Renal cortical epithelial cell (primary cell): ENCODE data around the gene TRAFD1. TPM values are rescaled to one million over a fixed set of nuclear protein-coding genes. Genes with fewer than 3 reads are reported as not detected.
A peak's percentile ranks its signal among the peaks of the same experiment; 100 is the strongest.
"Not testable (repeated sequence)": the region's sequence is repeated elsewhere in the genome, so short reads cannot be mapped to it uniquely, and the experiment has no call there.

ENCODE experiments used
- DNase-seq: peaks from one replicate; pipeline ENCODE4 v3.0.0-alpha.2; 2011; ENCODE audit warnings: low read depth
- total RNA-seq: library from RNA; depleted of rRNA; stranded (reverse); fragments of >200 nt; gene quantifications from 2 replicates; pipeline ENCODE4 v1.2.3, GENCODE V29; 2014

TRAFD1 gene
- 45.5 and 57.4 TPM in 2 replicates for total RNA-seq

- DNase-seq, result peak; percentile 85
Observed at GRCh38 chr12:112125250-112125999, at the start of gene TRAFD1. Gene TRAFD1 (plus strand): TSS chr12:112125560. CDS start chr12:112130523, 4,963 bp downstream.

- DNase-seq, result no peak
Observed at GRCh38 chr12:112087055-112087850, 38.1 kb upstream of the TRAFD1 start.

- no peak for DNase-seq
Observed at GRCh38 chr12:112087851-112088250, 37.5 kb upstream of the TRAFD1 start.

GRCh38 chr12:112091563-112091962 is 33.8 kb upstream of the TRAFD1 start:
- DNase-seq, result no peak

- no peak for DNase-seq
Observed at GRCh38 chr12:112096070-112096469, 29.3 kb upstream of the TRAFD1 start.

- peak; percentile 88 for DNase-seq
Observed at GRCh38 chr12:112096667-112097066, 28.7 kb upstream of the TRAFD1 start.

- DNase-seq, result no peak
Observed at GRCh38 chr12:112097641-112098040, 27.7 kb upstream of the TRAFD1 start.

- not testable (repeated sequence) for DNase-seq
Observed at GRCh38 chr12:112100500-112100899, 24.9 kb upstream of the TRAFD1 start.

GRCh38 chr12:112102127-112102526 is 23.2 kb upstream of the TRAFD1 start:
- DNase-seq, result no peak

- DNase-seq, result not testable (repeated sequence)
Observed at GRCh38 chr12:112102746-112103145, 22.6 kb upstream of the TRAFD1 start.

GRCh38 chr12:112103758-112104503 is 21.4 kb upstream of the TRAFD1 start:
- DNase-seq, result no peak

- DNase-seq, result no peak
Observed at GRCh38 chr12:112105891-112106290, 19.5 kb upstream of the TRAFD1 start.

- DNase-seq, result no peak
Observed at GRCh38 chr12:112107306-112108201, 17.8 kb upstream of the TRAFD1 start.

- peak; percentile 73 for DNase-seq
Observed at GRCh38 chr12:112108202-112109079, 16.9 kb upstream of the TRAFD1 start, which contains the start of gene NAA25. Gene NAA25 (minus strand): TSS chr12:112108783. CDS start chr12:112108773, 10 bp downstream.

GRCh38 chr12:112110787-112111662 is 14.3 kb upstream of the TRAFD1 start:
- not testable (repeated sequence) for DNase-seq

GRCh38 chr12:112111931-112112330 is 13.4 kb upstream of the TRAFD1 start:
- no peak for DNase-seq

- peak; percentile 80 for DNase-seq
Observed at GRCh38 chr12:112112409-112113133, 12.8 kb upstream of the TRAFD1 start.
